HG02798 (cell line): ENCODE data around the gene HCK.
"Not testable (repeated sequence)": the region's sequence is repeated elsewhere in the genome, so short reads cannot be mapped to it uniquely, and the experiment has no call there.

Experiments
- ATAC-seq: cut with Tn5 transposase; IDR thresholded peaks from one replicate; pipeline ENCODE4 v1.9.1; 2021; ENCODE audit warnings: mild to moderate bottlenecking; ENCODE audit not compliant: unreplicated experiment, poor library complexity

HCK gene

DNA sequence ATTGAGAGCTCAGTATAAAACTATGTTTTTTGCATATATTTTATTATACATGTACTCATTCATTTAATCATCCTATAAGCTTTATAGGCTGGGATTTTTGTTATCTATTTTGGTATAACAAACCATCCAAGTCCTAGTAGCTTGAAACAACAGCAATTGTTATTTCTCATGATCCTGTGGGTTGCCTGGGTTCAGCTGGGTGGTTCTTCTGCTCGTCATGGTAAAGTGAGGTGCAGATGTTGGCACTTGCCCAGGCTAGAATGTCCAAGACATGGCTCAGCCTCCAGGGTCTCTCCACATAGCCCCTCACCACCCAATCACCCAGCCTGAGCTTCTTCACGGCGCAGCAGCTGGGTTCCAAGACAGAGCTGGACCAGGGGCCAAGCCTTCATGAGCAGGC, 36.7 kb downstream of the HCK start:
- no peak for ATAC-seq

DNA sequence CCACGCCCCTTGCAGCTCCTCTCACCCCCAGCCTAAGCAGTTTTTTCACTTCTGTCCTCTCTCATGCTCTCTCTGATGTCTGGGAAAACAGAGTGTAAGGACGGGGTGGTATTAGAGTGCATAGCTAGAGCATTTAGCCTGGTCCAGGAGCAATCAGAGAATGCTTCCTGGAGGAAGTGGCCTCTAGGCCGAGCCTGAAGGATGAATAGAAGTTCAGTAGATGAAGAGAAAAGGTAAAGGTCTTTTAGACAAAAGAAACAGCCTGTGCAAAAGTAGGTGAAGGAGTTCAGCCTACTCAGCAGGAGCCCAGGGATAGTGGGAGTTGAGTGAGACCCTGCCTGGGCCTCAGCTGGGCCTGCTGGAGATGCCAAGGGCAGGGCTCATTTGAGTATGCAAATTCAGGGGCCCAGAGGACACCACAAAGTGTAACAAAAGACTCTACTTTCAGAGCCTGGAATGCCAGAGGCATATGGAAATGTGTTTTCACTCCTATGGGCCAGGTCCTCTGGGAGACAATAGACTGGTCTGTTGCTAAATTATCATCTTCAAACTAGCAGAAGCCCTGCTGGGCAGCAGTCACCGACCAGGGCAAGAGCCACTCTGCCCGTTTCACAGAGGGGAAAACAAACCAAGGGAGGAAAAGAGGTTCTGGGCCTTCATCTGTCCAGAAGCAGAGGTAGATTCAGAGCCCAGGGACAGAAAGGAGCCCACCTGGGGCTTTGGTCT, 37.8 kb downstream of the HCK start:
- no peak for ATAC-seq

DNA sequence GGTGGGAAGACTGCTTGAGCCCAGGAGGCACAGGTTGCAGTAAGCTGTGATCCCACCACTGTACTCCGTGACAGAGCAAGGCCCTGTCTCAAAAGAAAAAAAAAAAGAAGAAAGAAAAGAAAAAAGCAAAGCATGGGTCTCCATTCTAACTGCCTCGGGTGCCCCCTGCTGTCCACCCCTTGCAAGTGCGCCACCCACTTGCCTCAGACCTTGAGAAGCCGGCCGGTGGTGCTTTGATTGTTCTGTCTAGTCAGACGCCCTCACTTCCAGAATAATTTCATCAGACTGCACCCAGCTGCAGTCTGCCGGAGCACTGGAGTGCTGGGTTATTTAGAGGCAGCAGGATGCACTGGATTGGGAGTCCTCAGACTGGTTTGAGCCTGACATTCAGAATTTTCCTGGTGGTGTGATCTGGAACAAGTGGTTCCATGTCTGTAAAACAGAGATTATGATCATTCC, 39.9 kb downstream of the HCK start:
- ATAC-seq: no peak

DNA sequence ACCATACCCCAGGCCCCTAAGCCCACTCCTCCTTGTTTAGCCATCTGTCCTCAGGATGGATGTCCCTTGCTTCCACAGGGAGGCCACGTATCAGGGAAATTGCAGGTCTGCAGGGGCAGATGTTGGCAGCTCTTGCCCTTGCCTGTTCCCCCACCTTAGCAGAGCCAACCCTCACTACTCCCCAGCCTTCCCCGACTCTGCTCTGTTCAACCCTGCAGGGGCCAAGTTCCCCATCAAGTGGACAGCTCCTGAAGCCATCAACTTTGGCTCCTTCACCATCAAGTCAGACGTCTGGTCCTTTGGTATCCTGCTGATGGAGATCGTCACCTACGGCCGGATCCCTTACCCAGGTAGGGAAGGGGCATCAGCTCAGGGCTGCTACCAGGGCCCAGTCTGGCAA, 46.7 kb downstream of the HCK start:
- ATAC-seq: no peak

DNA sequence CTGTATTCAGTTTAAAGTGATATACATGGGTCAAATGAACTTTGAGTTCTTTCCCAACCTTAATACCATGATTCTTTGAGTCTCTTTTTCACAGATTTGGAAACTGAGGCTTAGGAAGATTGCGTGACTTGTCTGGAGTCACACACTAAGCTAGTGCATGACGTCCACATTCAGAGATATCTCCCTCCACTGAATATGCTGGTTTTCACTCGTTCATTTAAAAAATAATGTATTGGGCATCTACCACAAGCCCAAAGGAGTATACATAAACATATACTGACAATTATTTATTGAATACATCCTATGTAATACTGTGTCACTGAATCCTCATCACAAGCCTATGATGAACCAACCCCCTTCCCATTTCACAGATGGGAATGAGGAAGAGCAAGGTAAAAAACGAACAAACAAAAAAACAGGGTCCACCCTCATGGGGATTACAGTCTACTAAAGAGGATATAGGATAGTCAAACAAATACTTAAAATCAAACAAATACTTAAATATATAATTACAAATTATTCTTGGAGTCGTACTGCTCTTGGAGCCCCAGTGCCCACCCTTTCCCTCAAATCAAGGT, 56.9 kb downstream of the HCK start:
- ATAC-seq: no peak

DNA sequence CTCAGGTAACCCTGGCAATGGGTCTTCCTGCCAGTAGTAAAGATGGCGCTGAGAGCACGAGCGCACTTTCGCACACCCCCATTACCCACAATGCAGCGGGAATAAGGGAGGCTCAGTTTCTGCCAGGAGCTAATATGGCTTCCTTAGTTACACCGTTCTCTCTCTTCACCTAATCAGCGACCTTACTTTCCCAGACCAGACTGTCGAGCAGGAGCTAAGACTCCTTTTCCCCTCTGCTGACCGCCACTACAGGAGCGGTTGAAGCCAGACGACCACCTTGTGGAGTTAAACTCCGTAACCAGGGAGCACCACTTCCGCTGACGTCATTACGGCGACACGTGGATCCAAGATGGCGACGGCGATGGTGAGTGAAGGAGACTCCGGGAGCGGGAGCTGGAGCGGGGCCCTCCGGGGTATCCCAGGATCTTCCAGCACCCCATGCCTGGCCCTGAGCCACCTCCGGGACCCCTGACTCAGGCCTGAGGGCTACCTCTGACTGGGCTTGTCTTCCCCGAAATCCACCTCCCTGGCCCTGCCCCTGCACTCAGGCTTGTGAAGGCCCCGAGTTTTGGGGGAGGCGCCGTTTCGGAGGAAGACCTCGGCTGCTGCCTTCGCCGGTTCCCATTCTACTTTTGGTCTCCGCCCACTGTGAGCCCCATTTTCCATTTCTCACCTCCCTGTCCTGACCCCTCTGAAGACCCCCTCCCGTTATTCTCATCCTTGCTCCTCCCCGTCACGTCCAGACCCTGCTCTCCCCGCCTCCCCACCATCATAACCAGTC, 57.5 kb downstream of the HCK start, which contains the start of gene TM9SF4:
Gene TM9SF4 (plus strand): TSS at position 323 of the 781 bp plus-strand sequence. CDS start 27 bp downstream, at position 350.
- peak; percentile 88 for ATAC-seq

DNA sequence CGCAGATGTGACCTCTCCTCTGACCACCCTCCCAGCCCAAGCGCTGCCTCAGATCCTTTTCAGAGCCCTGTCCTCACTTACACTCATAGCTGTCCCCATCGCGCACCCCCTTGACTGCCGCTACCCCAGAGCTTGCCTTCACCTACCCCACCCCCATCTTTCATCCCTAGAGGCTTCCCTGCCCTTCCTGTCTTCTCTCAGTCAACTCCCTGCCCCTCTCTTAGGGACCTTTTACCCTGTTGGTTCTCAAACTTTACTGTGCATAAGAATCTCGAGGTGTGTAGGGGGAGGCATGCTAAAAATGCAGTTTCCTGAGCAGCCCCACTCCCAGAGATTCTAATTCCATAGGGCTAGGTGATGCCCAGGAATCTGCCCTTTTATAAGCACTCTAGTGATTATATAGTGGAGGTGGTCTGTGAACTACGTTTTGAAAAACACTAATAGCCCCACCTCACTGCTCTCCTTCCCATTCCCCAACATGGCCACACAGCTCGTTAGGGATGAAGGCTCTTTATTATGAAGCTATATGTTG, 58.2 kb downstream of the HCK start:
- no peak for ATAC-seq

DNA sequence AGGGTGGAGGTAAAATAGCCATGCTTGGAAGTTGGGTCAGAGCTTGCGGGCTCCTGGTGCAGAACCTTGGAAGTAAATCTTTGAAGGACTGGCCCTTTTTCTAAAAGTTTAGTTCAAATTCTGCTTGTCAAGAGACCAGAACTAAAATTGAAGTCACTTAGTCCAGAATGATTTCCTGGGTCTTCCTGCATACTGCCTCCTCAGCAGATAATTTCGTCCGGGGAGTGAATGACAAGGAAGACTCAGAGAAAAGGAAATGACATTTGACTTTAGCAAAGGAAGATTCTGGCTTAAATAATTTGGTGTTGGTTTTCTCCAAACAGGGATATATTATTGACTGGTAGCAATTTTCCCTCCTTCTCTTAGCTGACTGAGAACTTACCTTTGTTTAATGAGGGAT, 58.7 kb downstream of the HCK start:
- no peak for ATAC-seq

DNA sequence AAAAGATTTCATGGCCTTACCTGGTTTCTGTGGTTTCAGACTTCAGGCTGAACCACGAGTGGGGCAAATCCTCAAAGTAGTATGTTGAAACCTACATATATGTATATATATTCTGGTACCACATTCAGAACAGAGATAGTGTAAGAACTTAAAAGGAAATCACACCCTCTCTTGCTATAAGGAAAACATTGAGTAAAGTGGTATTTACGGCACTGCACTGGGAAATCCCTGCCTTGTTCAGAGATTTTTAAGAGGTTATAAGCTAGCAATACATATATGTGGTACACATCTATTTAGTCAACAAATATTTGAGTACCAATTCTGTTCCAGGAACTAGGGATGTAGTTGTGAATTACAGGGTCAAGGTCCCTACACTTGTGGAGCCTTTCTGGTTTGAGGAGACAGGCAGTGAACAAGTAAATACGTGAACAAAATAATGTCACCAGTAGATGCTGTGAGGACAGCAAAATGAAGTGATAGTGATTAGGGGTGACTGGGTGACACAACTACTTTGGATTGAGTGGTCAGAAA, 59.2 kb downstream of the HCK start:
- ATAC-seq: no peak

DNA sequence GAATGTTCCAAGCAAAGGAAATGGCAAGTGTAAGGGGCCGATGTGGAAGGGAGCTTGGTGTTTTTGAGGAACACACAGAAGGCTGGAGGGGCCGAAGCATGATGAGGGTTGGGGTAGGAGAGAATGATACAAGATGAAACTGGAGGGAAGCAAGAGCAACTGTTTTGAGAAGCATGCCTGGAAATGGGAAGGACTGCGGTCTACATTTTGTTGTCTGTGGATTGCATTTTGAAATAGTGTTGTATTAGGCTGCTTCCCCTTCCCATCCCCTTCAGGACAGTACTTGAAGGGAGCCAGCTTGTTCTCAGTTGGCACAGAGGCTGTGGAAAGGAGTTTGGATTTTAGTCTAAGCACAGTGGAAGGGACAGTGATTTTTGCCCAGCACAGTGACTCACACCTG, 59.7 kb downstream of the HCK start:
- ATAC-seq: no peak

DNA sequence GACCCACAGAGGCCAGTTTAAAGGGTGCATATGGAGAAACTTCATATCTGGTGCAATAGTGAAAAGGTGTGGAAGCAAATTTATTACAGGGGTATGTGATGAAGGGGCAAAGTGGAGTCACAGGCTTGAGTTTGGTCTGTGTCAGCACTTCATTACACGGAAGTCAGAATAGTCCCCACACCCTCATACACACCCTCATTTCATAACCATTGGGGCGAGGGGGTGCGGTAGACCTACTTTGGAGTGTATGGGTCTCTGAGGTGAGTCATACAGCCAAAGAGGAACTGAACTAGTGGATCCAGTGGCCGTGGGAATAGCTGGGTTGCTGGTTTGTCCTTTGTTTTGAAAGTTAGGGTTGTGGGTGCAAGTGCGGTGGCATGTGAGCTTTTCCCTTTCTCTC, 60.8 kb downstream of the HCK start:
- no peak for ATAC-seq

DNA sequence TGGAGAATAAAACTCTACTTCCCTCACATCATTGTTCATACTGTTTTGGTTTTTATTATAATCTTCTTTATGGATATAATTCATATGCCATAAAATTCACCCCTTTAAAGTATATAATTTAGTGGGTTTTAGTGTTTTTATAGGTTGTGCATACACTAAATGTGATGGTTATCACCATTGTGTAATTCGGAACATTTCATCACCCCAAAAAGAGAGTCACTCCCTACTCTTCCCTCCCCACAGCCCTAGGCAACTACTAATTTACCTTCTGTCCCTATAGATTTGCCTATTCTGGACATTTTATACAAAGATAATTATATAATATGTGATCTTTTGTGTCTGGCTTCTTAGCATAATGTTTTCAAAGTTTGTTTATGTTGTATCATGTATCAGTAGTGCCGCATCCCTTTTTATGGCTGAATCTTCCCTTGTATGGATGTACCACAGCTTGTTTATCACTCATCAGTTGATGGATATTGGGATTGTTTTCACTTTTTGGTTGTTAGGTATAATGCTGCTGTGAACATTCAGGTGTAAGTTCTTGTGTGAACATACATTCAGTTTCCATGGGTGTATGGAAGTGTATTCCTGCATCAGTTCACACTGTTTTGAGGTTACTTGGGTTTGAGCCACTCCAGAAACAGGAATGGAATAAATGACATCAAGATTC, 61.7 kb downstream of the HCK start:
- ATAC-seq: no peak

DNA sequence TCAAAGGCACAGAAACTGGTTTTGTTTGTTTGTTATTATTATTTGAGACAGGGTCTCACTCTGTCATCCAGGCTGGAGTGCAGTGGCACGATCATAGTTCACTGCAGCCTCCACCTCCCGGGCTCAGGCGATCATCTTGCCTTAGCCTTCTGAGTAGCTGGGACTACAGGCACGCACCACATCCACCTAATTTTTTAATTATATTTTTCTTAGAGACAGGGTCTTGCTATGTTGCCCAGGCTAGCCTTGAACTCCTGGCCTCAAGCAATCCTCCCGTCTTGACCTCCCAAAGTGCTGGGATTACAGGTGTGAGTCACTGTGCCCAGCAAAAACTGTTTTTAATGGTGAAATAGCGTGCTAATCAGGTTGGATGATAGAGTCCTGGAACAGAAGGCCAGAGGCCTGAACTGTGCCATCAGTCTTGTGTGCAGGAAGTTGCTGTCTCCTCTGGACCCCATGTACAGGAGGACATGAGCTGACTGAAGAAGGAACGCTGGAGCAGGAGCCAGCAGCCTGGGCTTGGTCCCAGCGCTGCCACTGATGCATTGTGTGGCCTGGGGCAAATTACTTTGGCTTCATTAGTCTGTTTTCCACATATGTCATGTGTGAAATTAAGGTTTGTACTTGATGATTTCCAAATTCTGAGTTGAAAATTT, 62.4 kb downstream of the HCK start:
- ATAC-seq: no peak

DNA sequence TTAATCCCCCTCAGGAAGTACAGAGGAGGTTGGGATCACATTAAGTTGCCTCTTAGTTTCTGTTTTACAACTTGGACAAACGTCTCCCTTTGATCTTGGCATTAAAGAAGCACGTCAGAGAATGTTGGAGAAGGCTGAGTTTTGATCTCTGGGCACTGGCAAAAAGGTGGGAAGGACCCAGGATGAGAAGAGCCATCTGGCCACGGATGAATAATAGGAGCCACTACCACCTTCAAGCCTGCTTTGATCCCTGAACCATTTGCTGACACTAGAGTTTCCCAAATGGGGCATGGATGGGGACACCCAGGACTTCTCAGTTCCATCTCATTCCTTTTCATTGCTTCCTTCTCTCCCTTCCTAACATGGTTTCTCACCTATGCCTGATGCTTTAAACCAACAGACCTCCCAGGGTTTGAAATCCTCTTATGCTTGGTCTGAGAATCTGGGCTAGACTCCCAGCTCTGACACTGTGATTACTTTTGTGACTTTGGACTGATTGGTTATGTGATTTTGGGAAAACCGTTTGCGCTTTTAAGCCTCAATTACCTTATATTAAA, 63.2 kb downstream of the HCK start:
- no peak for ATAC-seq

DNA sequence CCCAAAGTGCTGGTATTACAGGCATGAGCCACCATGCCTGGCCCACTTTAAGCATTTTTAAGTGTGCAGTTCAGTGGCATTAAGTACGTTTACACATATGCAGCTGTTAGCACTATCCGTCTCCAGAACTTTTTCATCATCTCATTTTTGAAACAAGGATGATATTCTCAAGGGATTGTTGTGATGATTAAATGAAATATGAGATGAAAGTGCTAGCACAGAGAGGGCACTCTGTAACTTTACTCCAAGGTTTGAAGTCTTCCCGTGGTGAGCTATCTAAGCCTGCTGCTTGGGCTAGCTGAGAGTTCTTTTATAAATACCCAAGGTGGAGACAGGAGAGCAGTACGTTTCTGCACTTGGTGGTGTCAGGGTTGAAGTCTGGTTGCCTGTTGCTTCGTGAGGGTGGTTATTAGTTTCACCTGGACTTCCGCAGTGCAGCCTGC, 64.1 kb downstream of the HCK start:
- ATAC-seq: no peak

DNA sequence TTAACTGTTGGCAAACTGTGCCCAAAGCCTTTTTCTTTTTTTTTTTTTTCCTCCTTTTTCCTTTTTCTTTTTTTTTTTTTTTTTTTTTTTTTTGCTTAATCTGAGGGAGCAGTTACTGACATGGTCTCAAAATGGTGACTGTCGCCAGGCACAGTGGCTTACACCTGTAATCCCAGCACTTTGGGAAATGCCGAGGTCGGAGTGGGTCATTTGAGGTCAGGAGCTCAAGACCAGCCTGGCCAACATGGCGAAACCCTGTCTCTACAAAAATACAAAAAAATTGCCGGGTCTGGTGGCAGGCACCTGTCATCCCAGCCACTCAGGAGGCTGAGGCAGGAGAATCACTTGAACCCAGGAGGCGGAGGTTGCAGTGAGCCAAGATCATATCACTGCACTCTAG, 64.8 kb downstream of the HCK start:
- ATAC-seq: not testable (repeated sequence)

DNA sequence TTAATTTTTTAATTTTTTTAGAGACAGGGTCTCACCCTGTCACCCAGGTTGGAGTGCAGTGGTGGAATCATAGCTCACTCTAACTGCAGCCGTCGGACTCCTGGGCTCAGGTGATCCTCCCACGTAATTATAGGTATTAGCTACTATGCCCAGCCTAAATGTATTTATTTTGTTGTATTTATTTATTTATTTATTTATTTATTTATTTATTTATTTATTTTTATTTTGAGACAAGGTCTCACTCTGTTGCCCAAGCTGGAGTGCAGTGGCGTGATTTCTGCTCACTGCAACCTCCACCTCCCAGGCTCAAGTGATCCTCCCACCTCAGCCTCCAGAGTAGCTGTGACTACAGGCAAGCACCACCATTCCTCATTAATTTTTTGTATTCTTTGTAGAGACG, 66.4 kb downstream of the HCK start:
- ATAC-seq: not testable (repeated sequence)

DNA sequence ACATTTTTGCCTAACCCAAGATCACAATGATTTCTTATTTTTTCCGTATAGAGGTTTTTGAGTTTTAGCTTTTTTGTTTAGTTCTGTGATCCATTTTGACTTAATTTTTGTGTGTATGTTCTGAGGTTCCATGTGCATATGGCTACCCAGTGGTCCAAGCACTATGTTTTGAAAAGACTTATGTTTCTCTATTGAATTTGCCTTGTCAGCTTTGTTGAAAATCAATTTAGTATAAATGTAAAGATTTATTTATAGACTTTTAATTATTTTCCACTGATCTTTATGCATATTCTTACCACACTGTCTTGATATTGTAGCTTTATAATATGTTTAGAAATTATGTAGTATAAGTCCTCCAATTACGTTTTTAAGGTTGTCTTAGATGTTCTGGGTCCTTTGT, 67.7 kb downstream of the HCK start:
- ATAC-seq: no peak

DNA sequence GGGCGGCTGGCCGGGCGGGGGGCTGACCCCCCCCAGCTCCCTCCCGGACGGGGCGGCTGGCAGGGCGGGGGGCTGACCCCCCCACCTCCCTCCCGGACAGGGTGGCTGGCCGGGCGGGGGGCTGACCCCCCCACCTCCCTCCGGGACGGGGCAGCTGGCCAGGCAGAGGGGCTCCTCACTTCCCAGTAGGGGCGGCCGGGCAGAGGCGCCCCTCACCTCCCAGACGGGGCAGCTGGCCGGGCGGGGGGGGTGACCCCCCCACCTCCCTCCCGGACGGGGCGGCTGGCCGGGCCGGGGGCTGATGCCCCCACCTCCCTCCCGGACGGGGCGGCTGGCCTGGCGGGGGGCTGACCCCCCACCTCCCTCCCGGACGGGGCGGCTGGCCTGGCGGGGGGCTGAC, 69.9 kb downstream of the HCK start:
- ATAC-seq: not testable (repeated sequence)
